Mesodermal cell (in vitro differentiated cells): ENCODE measurements around the gene GGT5.
"Not testable (repeated sequence)": the region's sequence is repeated elsewhere in the genome, so short reads cannot be mapped to it uniquely, and the experiment has no call there.

ENCODE experiments used
- H3K27ac ChIP-seq: 2 replicates; pipeline ENCODE4 v1.7.0; 2013; ENCODE audit warnings: mild to moderate bottlenecking, low read depth, low read length, moderate library complexity; ENCODE audit not compliant: severe bottlenecking
- H3K36me3 ChIP-seq: 2 replicates; pipeline ENCODE4 v1.7.1; 2013; ENCODE audit warnings: mild to moderate bottlenecking, low read length, moderate library complexity; ENCODE audit not compliant: control insufficient read depth, insufficient read depth
- H3K4me1 ChIP-seq: one replicate; pipeline ENCODE4 v1.7.1; 2013; ENCODE audit warnings: mild to moderate bottlenecking, low read length; ENCODE audit not compliant: insufficient read depth, control insufficient read depth, poor library complexity, severe bottlenecking
- H3K4me3 ChIP-seq: 2 replicates; pipeline ENCODE4 v1.7.0; 2013; ENCODE audit warnings: low read length, control low read depth, mild to moderate bottlenecking; ENCODE audit not compliant: insufficient read depth, poor library complexity, severe bottlenecking; ENCODE audit errors: extremely low read depth
- H3K9me3 ChIP-seq: 2 replicates; pipeline ENCODE4 v1.7.1; 2013; ENCODE audit warnings: mild to moderate bottlenecking, low read length, moderate library complexity; ENCODE audit not compliant: control insufficient read depth
- WGBS, 2 experiments: methylation state at CpG; one replicate each; pipeline ENCODE4 v1.1.5; 2013; ENCODE audit warnings: missing lambda C conversion rate in 2 of 2; ENCODE audit not compliant: insufficient coverage in 2 of 2; 5-methylcytosine and 5-hydroxymethylcytosine counted together

The GGT5 gene

DNA sequence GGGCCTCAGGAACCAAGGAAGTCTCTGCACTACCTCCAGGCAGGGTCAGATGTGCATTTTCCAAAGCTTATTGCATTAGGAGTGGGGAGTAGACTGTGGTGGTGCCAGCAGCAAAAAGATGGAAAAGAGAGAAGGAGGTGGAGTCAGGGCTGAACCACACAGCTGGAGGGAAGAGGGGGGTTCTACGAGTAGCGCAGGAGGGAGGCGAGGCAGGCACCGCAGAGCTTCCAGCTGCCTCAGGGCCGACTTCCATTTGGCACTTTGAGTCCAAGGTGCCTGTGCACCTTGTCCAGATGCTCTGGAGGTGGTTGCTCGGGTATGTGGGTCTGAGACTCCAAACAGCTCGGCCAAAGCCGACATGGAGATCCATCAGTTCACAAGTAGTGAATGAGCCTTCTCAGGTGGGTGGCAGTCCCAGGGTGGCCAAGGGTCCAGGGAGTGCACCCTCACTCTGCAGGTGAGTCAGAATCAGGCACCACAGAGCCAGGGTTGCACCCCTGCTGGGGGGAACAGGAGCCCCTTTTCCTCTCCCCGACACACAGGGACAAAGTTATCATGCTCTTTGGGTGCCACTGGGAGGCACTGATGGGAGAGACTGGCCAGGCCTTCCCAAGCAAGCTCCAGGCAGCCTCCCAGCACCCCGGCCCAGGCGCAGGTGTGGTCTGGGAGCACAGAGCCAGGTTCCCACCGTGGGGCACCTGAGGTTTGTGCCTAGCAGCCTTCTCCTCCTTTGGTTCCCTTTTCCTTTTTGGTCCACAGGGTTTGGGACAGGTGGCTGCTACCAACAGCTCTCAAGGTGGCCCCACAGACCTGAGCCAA lies 30.2 kb downstream of the GGT5 start:
- Histone ChIP-seq H3K4me1 (peaks cover 12% of the 10 kb centered on the region), H3K27ac (no peak overlapping the region), H3K9me3 (no peaks in the 10 kb centered on the region), H3K4me3 (no peak overlapping the region), H3K36me3 (no peaks in the 10 kb centered on the region)
- 84 to 94% methylated on average over 10 to 11 of the region's 12 CpGs for WGBS, 2 experiments

DNA sequence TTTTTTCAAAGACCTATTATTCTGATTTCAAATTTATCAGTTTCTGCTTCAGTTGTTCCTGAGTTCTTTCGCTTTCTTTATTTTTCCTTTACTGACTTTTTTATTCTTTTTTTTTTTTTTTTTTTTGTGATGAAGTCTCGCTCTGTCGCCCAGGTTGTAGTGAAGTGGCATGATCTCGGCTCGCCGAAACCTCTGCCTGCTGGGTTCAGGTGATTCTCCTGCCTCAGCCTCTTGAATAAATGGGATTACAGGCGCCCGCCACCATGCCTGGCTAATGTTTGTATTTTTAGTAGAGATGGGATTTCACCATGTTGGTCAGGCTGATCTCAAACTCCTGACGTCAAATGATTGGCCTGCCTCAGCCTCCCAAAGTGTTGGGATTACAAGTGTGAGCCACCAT lies 31.8 kb downstream of the GGT5 start:
- not testable (repeated sequence) for H3K36me3 ChIP-seq, H3K9me3 ChIP-seq, H3K4me3 ChIP-seq, H3K27ac ChIP-seq
- H3K4me1 ChIP-seq: peaks cover 19% of the 10 kb centered on the region
- WGBS, 2 experiments: 100% methylated on average over 5 to 6 of the region's 9 CpGs

DNA sequence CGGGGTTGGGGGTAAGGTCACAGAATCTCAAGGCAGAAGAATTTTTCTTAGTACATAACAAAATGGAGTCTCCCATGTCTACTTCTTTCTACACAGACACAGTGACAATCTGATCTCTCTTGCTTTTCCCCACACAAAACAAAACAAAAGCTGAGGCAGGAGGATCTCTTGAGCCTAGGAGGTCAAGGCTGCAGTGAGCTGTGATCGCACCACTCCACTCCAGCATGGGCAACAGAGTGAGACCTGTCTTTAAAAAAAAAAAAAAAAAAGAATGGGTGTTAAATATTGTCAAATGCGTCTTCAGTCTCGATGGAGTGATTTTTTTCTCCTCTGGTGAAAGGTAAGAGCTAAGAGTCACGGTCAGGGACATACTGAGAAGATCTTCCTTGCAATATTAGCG lies 33.2 kb downstream of the GGT5 start:
- H3K4me3 ChIP-seq, H3K36me3 ChIP-seq: not testable (repeated sequence)
- WGBS, 2 experiments: 92 to 94% methylated on average over 3 to 4 of the region's 6 CpGs

DNA sequence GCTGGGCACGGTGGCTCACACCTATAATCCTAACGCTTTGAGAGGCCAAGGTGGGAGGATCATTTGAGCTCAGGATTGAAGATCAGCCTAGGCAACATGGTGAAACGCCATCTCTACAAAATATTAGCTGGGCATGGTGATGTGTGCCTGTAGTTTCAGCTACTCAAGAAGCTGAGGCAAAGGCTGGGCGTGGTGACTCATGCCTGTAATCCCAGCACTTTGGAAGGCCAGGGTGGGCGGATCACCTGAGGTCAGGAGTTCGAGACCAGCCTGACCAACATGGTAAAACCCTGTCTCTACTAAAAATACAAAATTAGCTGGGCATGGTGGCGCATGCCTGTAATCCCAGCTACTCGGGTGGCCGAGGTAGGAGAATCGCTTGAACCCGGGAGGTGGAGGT lies 34.5 kb downstream of the GGT5 start:
- H3K4me3 ChIP-seq, H3K9me3 ChIP-seq, H3K36me3 ChIP-seq, H3K27ac ChIP-seq: not testable (repeated sequence)
- peaks cover 37% of the 10 kb centered on the region for H3K4me1 ChIP-seq
- WGBS, 2 experiments: 95 to 98% methylated on average over 9 to 10 of the region's 11 CpGs

More for the DNA sequence above, 33.2 kb downstream of the GGT5 start:
- not testable (repeated sequence) for H3K9me3 ChIP-seq
- H3K4me1 ChIP-seq: peaks cover 29% of the 10 kb centered on the region
- H3K27ac ChIP-seq: peak overlapping the region; percentile 5

DNA sequence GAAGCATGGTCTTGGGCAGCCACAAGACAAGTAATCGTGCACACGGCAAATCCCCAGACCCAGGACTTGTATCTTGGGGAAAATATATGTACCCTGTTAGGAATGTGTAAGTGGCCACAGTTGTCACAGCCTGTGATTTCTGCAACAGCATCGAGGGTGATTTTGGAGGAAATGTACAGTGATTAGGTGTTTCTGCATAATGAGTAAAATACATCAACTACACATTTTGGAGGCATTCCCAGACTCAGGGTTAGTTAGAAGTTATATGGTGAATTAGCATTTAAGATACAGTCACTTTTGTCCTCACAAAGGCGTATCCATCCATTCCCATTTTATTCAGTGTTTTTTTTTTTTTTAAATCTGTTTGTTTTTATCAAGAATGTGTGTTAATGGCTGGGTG lies 35.2 kb downstream of the GGT5 start:
- no peak overlapping the region for H3K27ac ChIP-seq
- WGBS, 2 experiments: 94 to 100% methylated on average over 2 of the region's 4 CpGs

DNA sequence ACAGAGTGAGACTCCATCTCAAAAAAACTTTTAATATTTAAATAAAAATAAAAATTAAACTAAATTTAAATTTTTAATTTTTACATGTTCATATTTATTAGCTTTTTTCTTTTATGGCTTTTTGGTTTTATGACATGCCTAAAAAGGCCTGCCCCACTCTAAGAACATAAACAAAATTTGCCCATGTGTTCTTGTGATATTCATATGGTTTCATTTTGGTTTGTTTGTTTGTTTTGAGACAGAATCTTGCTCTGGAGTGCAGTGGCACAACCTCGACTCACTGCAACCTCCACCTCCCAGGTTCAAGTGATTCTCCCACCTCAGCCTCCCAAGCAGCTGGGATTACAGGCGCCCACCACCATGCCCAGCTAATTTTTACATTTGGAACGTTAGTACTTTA lies 35.9 kb downstream of the GGT5 start:
- no peaks in the 10 kb centered on the region for H3K36me3 ChIP-seq
- 86 to 100% methylated on average over 2 of the region's 3 CpGs for WGBS, 2 experiments

More for the DNA sequence above, 35.2 kb downstream of the GGT5 start:
- Histone ChIP-seq H3K36me3 (no peaks in the 10 kb centered on the region), H3K4me1 (peaks cover 41% of the 10 kb centered on the region), H3K9me3 (peaks cover 12% of the 10 kb centered on the region), H3K4me3 (no peak overlapping the region)

DNA sequence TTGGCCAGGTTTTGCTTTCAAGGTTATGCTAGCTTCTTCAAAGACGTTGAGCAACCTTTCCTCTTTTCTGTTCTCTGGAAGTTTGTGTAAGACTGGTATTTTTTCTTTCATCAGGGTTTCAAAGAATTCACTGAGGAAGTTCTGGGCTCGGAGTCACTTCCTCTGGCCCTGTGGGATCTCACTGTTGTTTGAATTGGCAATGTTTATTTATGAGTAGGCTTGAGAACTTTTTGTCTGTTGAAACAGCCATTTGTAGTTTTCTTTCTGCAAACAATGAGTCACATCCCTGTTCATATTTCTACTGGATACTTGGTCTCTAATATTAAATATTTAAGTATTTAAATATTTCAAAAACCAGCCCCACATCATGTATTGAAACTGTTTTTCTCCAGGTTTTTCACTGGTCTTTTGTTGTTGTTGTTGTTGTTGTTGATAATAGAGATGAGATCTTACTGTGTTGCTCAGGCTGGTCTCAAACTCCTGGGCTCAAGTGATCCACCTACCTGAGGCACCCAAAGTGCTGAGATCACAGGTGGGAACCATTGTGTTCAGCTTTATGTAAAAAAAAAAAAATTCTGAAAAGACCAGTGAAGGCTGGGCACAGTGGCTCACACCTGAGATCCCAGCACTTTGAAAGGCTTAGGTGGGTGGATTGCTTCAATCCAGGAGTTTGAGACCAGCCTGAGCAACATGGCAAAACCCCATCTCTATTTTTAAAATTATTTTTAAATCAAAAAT lies 36.7 kb downstream of the GGT5 start:
- Histone ChIP-seq H3K4me3 (no peak overlapping the region), H3K9me3 (peaks cover 22% of the 10 kb centered on the region), H3K4me1 (peaks cover 41% of the 10 kb centered on the region), H3K27ac (peak overlapping the region; percentile 93), H3K36me3 (no peaks in the 10 kb centered on the region)
- 50% methylated on average over 1 of the region's 2 CpGs; no CpG with 5 or more reads in 1 of the 2 experiments for WGBS, 2 experiments

More for the DNA sequence above, 35.9 kb downstream of the GGT5 start:
- peaks cover 41% of the 10 kb centered on the region for H3K4me1 ChIP-seq
- no peak overlapping the region for H3K4me3 ChIP-seq
- H3K27ac ChIP-seq: no peak overlapping the region
- peaks cover 18% of the 10 kb centered on the region for H3K9me3 ChIP-seq

DNA sequence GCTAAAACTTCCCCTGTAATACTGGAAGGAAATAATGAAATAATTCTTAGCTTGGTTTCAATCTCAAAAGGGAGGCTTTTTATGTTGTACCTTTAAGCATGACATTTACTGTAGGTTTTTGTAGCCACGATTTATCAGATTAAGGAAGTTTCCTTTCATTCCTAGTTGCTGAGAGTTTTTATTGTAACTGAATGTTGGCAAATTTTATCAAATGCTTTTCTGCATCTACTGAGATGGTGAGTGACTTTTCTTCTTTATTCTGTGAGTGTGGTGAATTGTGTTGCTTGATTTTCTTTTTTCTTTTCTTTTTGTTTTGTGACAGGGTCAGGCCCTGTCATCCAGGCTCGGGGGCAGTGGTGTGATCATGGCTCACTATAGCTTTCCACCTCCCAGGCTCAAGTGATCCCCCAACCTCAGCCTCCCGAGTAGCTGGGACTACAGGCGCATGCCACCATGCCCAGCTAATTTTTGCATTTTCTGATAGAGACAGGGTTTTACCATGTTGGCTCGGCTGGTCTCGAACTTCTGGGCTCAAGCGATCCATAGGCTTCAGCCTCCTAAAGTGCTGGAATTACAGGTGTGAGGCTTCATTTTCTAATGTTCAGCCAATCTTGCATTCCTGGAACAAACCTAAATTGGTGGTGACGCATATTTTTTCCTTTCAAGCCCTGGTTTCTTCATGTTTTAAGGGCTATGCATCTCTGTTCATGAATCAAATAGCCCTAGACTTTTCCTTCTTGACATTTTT lies 37.4 kb downstream of the GGT5 start:
- Histone ChIP-seq H3K4me3 (no peak overlapping the region), H3K9me3 (peaks cover 26% of the 10 kb centered on the region), H3K27ac (peak overlapping the region; percentile 93), H3K4me1 (peaks cover 41% of the 10 kb centered on the region), H3K36me3 (no peaks in the 10 kb centered on the region)
- 86 to 88% methylated on average over 7 to 8 of the region's 8 CpGs for WGBS, 2 experiments

DNA sequence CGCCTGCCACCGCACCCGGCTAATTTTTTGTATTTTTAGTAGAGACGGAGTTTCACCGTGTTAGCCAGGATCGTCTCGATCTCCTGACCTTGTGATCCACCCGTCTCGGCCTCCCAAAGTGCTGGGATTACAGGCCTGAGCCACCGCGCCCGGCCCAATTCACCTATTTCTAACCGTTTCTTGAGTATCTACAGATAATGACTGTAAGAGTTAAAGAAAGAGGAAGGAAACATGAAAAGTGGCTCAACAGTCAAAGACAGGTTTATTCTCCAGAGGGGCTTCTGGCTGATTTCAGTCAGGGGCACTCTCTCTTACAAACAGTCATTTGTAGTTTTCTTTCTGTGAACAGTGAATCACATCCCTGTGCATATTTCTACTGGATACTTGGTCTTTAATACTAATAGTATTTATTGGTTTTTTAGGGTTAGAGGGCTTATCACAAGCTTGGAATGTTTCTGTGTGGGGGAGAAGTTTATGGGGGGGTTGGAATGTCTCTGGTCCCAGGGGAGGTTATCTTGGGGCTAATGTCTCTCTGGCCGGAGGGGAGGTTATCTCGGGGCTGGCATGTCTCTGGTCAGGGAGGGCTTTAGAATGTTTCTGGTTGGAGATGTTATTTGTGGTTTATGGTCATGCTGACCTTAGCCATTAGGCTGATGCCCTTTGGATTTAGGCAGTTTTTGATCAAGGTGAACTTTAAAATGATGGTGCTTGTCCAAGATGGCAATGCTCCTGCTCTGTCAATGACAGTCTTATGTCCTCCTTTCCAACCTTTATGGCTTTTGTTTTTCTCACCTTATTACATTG lies 38.2 kb downstream of the GGT5 start:
- not testable (repeated sequence) for H3K36me3 ChIP-seq, H3K4me3 ChIP-seq
- Histone ChIP-seq H3K4me1 (peaks cover 36% of the 10 kb centered on the region), H3K9me3 (peaks cover 26% of the 10 kb centered on the region), H3K27ac (peak overlapping the region; percentile 93)
- WGBS, 2 experiments: 80 to 89% methylated on average over 5 to 11 of the region's 15 CpGs
